ENCODE data around the gene MEIKIN.
"Not testable (repeated sequence)": the region's sequence is repeated elsewhere in the genome, so short reads cannot be mapped to it uniquely, and the experiment has no call there.

- TF ChIP-seq POLR2A, CTCF (IDR thresholded peaks at IDR 0.05): not testable (repeated sequence)
Measured at GRCh38 chr5:131871251-131871650, 74.2 kb downstream of the MEIKIN start.

Data from Peyer's patch (tissue), 4 donors.